IPS-18c (cell line): ENCODE measurements around the gene PLD3.
"Not testable (repeated sequence)": the region's sequence is repeated elsewhere in the genome, so short reads cannot be mapped to it uniquely, and the experiment has no call there.

Source experiments
- H3K4me3 ChIP-seq: 2 replicates; pipeline ENCODE4 v1.7.0; 2013; ENCODE audit warnings: low read depth, mild to moderate bottlenecking, low read length, moderate library complexity; ENCODE audit not compliant: insufficient read depth
- H3K9me3 ChIP-seq: one replicate; pipeline ENCODE4 v1.6.1; 2013; ENCODE audit warnings: mild to moderate bottlenecking, low read length, moderate library complexity; ENCODE audit not compliant: control insufficient read depth, insufficient read depth

Gene PLD3

GRCh38 chr19:40322951-40323615 lies 25.4 kb upstream of the PLD3 start:
- no peaks in the 10 kb centered on the region for H3K9me3 ChIP-seq
- no peak overlapping the region for H3K4me3 ChIP-seq

- Histone ChIP-seq H3K4me3 (no peak overlapping the region), H3K9me3 (no peaks in the 10 kb centered on the region)
These were observed 24.8 kb upstream of the PLD3 start for GRCh38 chr19:40323705-40324104.

- no peak overlapping the region for H3K4me3 ChIP-seq
- H3K9me3 ChIP-seq, result no peaks in the 10 kb centered on the region
These were observed 22.3 kb upstream of the PLD3 start for GRCh38 chr19:40326201-40326600.

- no peaks in the 10 kb centered on the region for H3K9me3 ChIP-seq
- H3K4me3 ChIP-seq, result no peak overlapping the region
These were observed 17.4 kb upstream of the PLD3 start for GRCh38 chr19:40331052-40331451.

- Histone ChIP-seq H3K9me3 (no peaks in the 10 kb centered on the region), H3K4me3 (no peak overlapping the region)
These were observed 15.8 kb upstream of the PLD3 start for GRCh38 chr19:40332669-40333068.

- not testable (repeated sequence) for H3K4me3 ChIP-seq
These were observed 15.4 kb upstream of the PLD3 start for GRCh38 chr19:40333083-40333482.

GRCh38 chr19:40335101-40335500 lies 13.4 kb upstream of the PLD3 start:
- Histone ChIP-seq H3K4me3 (no peak overlapping the region), H3K9me3 (no peaks in the 10 kb centered on the region)

More at GRCh38 chr19:40333083-40333482, 15.4 kb upstream of the PLD3 start:
- H3K9me3 ChIP-seq, result not testable (repeated sequence)

GRCh38 chr19:40335855-40336600 lies 12.5 kb upstream of the PLD3 start:
- no peak overlapping the region for H3K4me3 ChIP-seq
- H3K9me3 ChIP-seq, result no peaks in the 10 kb centered on the region

- no peak overlapping the region for H3K4me3 ChIP-seq
- no peaks in the 10 kb centered on the region for H3K9me3 ChIP-seq
These were observed 11.9 kb upstream of the PLD3 start for GRCh38 chr19:40336601-40336900.

GRCh38 chr19:40337107-40337506 lies 11.4 kb upstream of the PLD3 start:
- H3K4me3 ChIP-seq, result no peak overlapping the region
- H3K9me3 ChIP-seq, result no peaks in the 10 kb centered on the region

- H3K4me3 ChIP-seq, result no peak overlapping the region
- no peaks in the 10 kb centered on the region for H3K9me3 ChIP-seq
These were observed 10.9 kb upstream of the PLD3 start for GRCh38 chr19:40337594-40337993.

GRCh38 chr19:40339018-40339728 lies 9.3 kb upstream of the PLD3 start:
- no peaks in the 10 kb centered on the region for H3K9me3 ChIP-seq
- no peak overlapping the region for H3K4me3 ChIP-seq

- H3K9me3 ChIP-seq, result no peaks in the 10 kb centered on the region
- no peak overlapping the region for H3K4me3 ChIP-seq
These were observed 6.7 kb upstream of the PLD3 start for GRCh38 chr19:40341601-40342482.

GRCh38 chr19:40342644-40343311 lies 5.7 kb upstream of the PLD3 start:
- Histone ChIP-seq H3K4me3 (no peak overlapping the region), H3K9me3 (no peaks in the 10 kb centered on the region)

- no peak overlapping the region for H3K4me3 ChIP-seq
These were observed 4.1 kb upstream of the PLD3 start for GRCh38 chr19:40344422-40344821.

GRCh38 chr19:40348961-40349507 lies 539 bp downstream of the PLD3 start:
- no peaks in the 10 kb centered on the region for H3K9me3 ChIP-seq
- peak overlapping the region; percentile 68 for H3K4me3 ChIP-seq

More at GRCh38 chr19:40344422-40344821, 4.1 kb upstream of the PLD3 start:
- no peaks in the 10 kb centered on the region for H3K9me3 ChIP-seq
